ENCODE results near the gene ZNF738.

GRCh38 chr19:21398851-21399250 lies 40.1 kb downstream of the ZNF738 start:
- TF ChIP-seq EP300 (IDR thresholded peaks at IDR 0.05), result no peak
- no peak for TF ChIP-seq POLR2AphosphoS5 (IDR thresholded peaks at IDR 0.05)
- no peak for TF ChIP-seq CTCF (IDR thresholded peaks at IDR 0.05)
